Uterus (tissue), 4 donors: Measurements from ENCODE around the gene ZNF441. TPM values are rescaled to one million over a fixed set of nuclear protein-coding genes. Genes with fewer than 3 reads are reported as not detected.
"Not testable (repeated sequence)": the region's sequence is repeated elsewhere in the genome, so short reads cannot be mapped to it uniquely, and the experiment has no call there.

Experiments used
- DNase-seq, 2 donors: peaks; one replicate each; pipeline ENCODE4 v3.0.0-alpha.2; 2019 to 2020
- H3K27ac ChIP-seq, 2 donors: fragments of 200-600 bp; sonication (generic); 1 replicate in 1 of 2; 2 replicates in 1 of 2; pipeline ENCODE4 v1.5.1; 2016 to 2018
- H3K27me3 ChIP-seq, 2 donors: fragments of 200-600 bp; sonication (generic); one replicate each; pipeline ENCODE4 v1.5.1; 2018 to 2019; ENCODE audit warnings: control low read depth in 1 of 2
- H3K36me3 ChIP-seq, 2 donors: fragments of 200-600 bp; sonication (generic); one replicate each; pipeline ENCODE4 v1.5.1; 2019; ENCODE audit warnings: control low read depth in 1 of 2
- H3K4me1 ChIP-seq, 2 donors: fragments of 200-600 bp; sonication (generic); one replicate each; pipeline ENCODE4 v1.5.1; 2018 to 2019; ENCODE audit warnings: control low read depth in 1 of 2
- H3K4me3 ChIP-seq, 2 donors: fragments of 200-600 bp; sonication (generic); 1 replicate in 1 of 2; 2 replicates in 1 of 2; pipeline ENCODE4 v1.5.1; 2018 to 2019; ENCODE audit warnings: mild to moderate bottlenecking in 1 of 2
- H3K9me3 ChIP-seq, 2 donors: fragments of 200-600 bp; sonication (generic); one replicate each; pipeline ENCODE4 v1.5.1; 2019; ENCODE audit warnings: control low read depth in 1 of 2
- POLR2A ChIP-seq, 2 donors: fragments of 450-650 bp; IDR thresholded peaks; one replicate each; pipeline ENCODE4 v1.6.1; 2016; ENCODE audit warnings: antibody characterized with exemption in 2 of 2, mild to moderate bottlenecking in 1 of 2, moderate library complexity in 1 of 2
- intact Hi-C: fragments of 100-400 bp; cut with DNase I; formaldehyde crosslinking; loops from one replicate; pipeline ENCODE4 v1.15.1; 2023; ENCODE audit warnings: low total_unique reads
- total RNA-seq, 4 donors: library from RNA; depleted of rRNA in 3 of 4; stranded (reverse); fragments of >200 nt in 3 of 4; gene quantifications; one replicate each; pipeline versions ENCODE4 v1.1.0 to v1.2.4, GENCODE V29; 2014 to 2023
- TF ChIP-seq, protein P1 (sequence below), 4 experiments: fragments of 200-600 bp in 2 of 4; fragments of 450-650 bp in 2 of 4; sonication (generic) in 2 of 4; IDR thresholded peaks; one replicate each; pipeline ENCODE4 v1.5.1; 2016 to 2019; ENCODE audit warnings: antibody characterized with exemption in 4 of 4, mild to moderate bottlenecking in 2 of 4, moderate library complexity in 1 of 4
- donor health status: DM: yes; HTN: yes; CAD: no.

The ZNF441 gene
- total RNA-seq, 4 donors from 2014 or later = 8.5 to 25.6 (median 19.8) TPM

DNA sequence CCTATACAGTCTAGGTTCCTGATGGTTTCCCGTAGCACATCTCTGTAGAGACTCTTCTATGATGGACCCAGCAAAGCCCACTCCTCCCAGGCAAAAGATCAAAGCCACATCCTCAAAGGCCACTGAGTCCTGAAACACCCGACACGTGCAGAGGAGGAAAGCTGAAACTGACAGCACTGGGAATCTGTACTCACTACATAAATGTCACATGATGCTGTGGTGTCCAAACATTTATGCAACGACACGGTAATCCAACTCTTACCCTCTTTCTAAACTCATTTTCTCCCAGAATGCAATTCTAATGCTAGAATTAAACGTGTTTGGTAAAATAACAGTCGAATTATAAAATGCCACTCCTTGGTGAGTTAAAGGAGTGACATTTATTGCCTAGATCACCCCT, 7.0 kb upstream of the ZNF441 start:
- H3K27me3 ChIP-seq = no peaks in the 10 kb centered on the region
- H3K4me3 ChIP-seq = no peak overlapping the region
- no peak for DNase-seq
- no peaks in the 10 kb centered on the region for H3K9me3 ChIP-seq
- no peaks in the 10 kb centered on the region for H3K36me3 ChIP-seq
- no peaks in the 10 kb centered on the region for H3K4me1 ChIP-seq
- TF ChIP-seq POLR2A (IDR thresholded peaks at IDR 0.05) = no peak
- no peak overlapping the region for H3K27ac ChIP-seq
- intact Hi-C loops = no loop called here

DNA sequence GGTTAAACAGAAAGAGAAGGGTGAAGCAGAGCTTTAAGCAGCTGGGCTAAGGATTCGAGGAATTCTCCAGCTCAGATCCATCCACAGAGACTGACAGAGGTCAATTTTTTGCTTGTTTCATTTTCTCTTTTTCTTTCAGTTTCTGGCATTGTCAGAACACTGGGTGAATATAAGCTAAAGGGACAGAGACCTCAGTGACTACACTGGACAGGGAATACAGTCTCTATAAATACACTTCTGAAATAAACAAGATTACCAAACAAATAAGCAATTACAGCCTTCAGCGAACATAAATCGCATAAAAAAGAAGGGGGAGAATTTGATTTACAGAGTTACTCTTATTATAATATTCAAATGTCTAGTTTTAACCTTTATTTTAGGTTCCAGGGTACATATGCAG, 3.7 kb upstream of the ZNF441 start:
- no peaks in the 10 kb centered on the region for H3K36me3 ChIP-seq
- DNase-seq = no peak
- H3K9me3 ChIP-seq = no peaks in the 10 kb centered on the region
- H3K4me1 ChIP-seq = no peaks in the 10 kb centered on the region
- H3K27me3 ChIP-seq = no peaks in the 10 kb centered on the region
- no peak for TF ChIP-seq POLR2A (IDR thresholded peaks at IDR 0.05)
- TF ChIP-seq, protein P1, sequence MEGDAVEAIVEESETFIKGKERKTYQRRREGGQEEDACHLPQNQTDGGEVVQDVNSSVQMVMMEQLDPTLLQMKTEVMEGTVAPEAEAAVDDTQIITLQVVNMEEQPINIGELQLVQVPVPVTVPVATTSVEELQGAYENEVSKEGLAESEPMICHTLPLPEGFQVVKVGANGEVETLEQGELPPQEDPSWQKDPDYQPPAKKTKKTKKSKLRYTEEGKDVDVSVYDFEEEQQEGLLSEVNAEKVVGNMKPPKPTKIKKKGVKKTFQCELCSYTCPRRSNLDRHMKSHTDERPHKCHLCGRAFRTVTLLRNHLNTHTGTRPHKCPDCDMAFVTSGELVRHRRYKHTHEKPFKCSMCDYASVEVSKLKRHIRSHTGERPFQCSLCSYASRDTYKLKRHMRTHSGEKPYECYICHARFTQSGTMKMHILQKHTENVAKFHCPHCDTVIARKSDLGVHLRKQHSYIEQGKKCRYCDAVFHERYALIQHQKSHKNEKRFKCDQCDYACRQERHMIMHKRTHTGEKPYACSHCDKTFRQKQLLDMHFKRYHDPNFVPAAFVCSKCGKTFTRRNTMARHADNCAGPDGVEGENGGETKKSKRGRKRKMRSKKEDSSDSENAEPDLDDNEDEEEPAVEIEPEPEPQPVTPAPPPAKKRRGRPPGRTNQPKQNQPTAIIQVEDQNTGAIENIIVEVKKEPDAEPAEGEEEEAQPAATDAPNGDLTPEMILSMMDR (IDR thresholded peaks at IDR 0.05) = no peak
- H3K27ac ChIP-seq = no peak overlapping the region
- no peak overlapping the region for H3K4me3 ChIP-seq
- intact Hi-C loops = no loop called here

DNA sequence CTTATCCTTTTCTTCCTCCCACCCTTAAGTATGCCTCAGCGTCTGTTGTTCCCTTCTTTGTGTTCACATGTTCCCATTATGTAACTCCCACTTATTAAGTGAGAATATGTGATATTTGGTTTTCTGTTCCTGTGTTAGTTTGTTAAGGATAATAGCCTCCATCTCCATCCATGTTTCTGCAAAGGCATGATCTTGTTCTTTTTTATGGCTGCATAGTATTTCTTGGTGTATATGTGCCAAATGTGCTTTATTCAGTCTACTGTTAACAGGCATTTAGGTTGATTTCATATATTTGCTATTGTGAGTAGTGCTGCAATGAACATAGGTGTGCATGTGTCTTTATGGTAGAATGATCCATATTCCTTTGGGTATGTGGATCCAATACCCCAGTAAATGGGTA, 3.2 kb upstream of the ZNF441 start:
- H3K27me3 ChIP-seq = no peaks in the 10 kb centered on the region
- H3K4me1 ChIP-seq = no peaks in the 10 kb centered on the region
- H3K4me3 ChIP-seq = no peak overlapping the region
- H3K27ac ChIP-seq = no peak overlapping the region
- no peaks in the 10 kb centered on the region for H3K9me3 ChIP-seq
- no peak for DNase-seq
- TF ChIP-seq, protein P1 (IDR thresholded peaks at IDR 0.05) = no peak
- TF ChIP-seq POLR2A (IDR thresholded peaks at IDR 0.05) = no peak
- intact Hi-C loops = no loop called here
- no peaks in the 10 kb centered on the region for H3K36me3 ChIP-seq

DNA sequence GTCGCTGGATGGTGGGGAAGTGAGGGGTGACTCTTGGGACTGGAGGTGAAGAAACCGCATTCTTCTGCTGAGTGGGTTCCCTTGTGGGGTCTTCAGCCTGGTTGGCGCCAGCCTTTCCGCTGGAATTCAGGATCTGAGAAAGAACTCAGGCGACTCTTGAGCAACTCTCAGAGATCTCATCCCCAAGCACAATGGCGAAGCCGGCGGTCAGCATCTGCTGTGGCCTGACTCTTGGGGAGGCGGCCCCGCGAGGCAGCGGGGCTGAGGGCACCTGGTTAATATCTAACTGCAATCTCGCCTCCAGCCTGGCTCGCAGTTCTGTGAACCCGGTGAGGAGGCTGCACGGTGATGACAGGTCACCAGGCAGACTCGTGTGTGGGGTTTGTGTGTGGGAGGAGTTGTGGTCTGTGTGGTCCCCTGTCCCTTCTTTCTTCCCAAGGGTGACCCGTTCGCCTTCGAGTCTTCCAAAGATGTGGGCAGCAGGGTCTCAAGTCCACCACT, 883 bp downstream of the ZNF441 start:
- intact Hi-C loops = no loop called here

DNA sequence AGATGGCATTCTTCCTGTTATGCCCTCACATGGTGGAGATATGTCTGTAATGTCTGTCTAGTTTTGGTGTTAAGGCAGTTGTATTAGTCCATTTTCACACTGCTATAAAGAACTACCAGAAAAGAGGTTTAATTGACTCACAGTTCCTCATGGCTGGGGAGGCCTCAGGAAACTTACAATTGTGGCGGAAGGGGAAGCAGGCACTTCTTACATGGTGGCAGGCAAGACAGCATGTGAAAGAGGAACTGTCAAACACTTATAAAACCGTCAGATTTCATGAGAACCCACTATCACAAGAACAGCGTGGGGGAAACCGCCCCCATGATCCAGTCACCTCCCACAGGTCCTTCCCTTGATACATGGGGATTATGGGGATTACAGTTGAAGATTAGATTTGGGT, 3.2 kb downstream of the ZNF441 start:
- TF ChIP-seq, protein P1 (IDR thresholded peaks at IDR 0.05) = no peak
- TF ChIP-seq POLR2A (IDR thresholded peaks at IDR 0.05) = no peak

More for the DNA sequence above, 883 bp downstream of the ZNF441 start:
- Histone ChIP-seq H3K4me3 (peak overlapping the region; percentile 45 to 79), H3K36me3 (no peaks in the 10 kb centered on the region), H3K27me3 (no peaks in the 10 kb centered on the region), H3K9me3 (no peaks in the 10 kb centered on the region), H3K4me1 (no peaks in the 10 kb centered on the region), H3K27ac (peak overlapping the region; percentile 81 to 84)
- no peak for TF ChIP-seq POLR2A (IDR thresholded peaks at IDR 0.05)
- TF ChIP-seq, protein P1 (IDR thresholded peaks at IDR 0.05) = no peak
- peak; percentile 22 to 24 for DNase-seq

DNA sequence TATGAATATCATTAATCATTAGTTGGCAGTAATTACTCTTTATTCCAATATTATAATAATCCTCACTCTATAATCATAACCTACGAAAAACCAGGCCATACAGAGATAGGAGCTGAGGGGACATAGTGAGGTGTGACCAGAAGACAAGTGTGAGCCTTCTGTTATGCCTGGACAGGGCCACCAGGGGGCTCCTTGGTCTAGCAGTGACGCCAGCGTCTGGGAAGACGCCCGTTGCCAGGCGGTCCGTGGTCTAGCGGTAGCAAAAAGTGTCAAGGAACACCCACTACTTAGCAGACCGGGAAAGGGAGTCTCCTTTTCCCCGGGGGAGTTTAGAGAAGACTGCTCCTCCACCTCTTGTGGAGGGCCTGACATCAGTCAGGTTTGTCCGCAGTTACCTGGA, 4.7 kb downstream of the ZNF441 start:
- H3K36me3 ChIP-seq, H3K27ac ChIP-seq, H3K27me3 ChIP-seq, intact Hi-C loops, H3K4me1 ChIP-seq, DNase-seq, H3K4me3 ChIP-seq: not testable (repeated sequence)
- peaks cover 0 to 14% of the 10 kb centered on the region in 2 donors for H3K9me3 ChIP-seq

More for the DNA sequence above, 3.2 kb downstream of the ZNF441 start:
- no peak overlapping the region for H3K4me3 ChIP-seq
- no peaks in the 10 kb centered on the region for H3K36me3 ChIP-seq
- DNase-seq = no peak
- H3K4me1 ChIP-seq = no peaks in the 10 kb centered on the region
- no peaks in the 10 kb centered on the region for H3K27me3 ChIP-seq
- H3K27ac ChIP-seq = no peak overlapping the region
- H3K9me3 ChIP-seq = peaks cover 0 to 4% of the 10 kb centered on the region in 2 donors
- intact Hi-C loops = no loop called here

DNA sequence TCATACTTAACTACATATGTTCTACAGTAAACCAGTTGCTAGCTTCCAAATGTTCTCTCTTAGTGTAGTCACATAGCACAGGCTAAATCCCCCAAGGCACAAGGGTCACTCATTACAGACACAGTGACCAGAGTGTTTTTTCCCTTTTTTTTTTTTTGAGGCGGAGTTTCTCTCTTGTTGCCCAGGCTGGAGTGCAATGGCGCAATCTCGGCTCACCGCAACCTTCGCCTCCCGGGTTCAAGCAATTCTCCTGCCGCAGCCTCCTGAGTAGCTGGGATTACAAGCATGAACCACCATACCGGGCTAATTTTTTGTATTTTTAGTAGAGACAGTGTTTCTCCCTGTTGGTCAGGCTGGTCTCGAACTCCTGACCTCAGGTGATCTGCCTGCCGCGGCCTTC, 9.9 kb downstream of the ZNF441 start:
- intact Hi-C loops, H3K27me3 ChIP-seq, H3K4me3 ChIP-seq, H3K36me3 ChIP-seq, H3K4me1 ChIP-seq, DNase-seq, H3K27ac ChIP-seq: not testable (repeated sequence)
- peaks cover 6 to 48% of the 10 kb centered on the region in 2 donors for H3K9me3 ChIP-seq
